Transverse colon (tissue), 4 donors: ENCODE measurements around the gene GP2. TPM values are rescaled to one million over a fixed set of nuclear protein-coding genes. Genes with fewer than 3 reads are reported as not detected.

Source experiments
- DNase-seq: peaks from one replicate; pipeline ENCODE4 v3.0.0-alpha.2; 2019
- H3K27ac ChIP-seq, 4 donors: fragments of 200-600 bp; sonication (generic); 2 replicates each; pipeline ENCODE4 v1.5.1; 2016 to 2018; ENCODE audit warnings: inconsistent platforms in 4 of 4
- H3K27me3 ChIP-seq: fragments of 200-600 bp; sonication (generic); 2 replicates; pipeline ENCODE4 v1.5.1; 2017; ENCODE audit warnings: inconsistent platforms
- H3K36me3 ChIP-seq, 4 donors: fragments of 200-600 bp; sonication (generic); 2 replicates each; pipeline ENCODE4 v1.5.1; 2017 to 2019; ENCODE audit warnings: inconsistent platforms in 4 of 4
- H3K4me1 ChIP-seq, 4 donors: fragments of 200-600 bp; sonication (generic); 2 replicates each; pipeline ENCODE4 v1.5.1; 2017 to 2020; ENCODE audit warnings: inconsistent platforms in 4 of 4
- H3K4me3 ChIP-seq, 4 donors: fragments of 200-600 bp; sonication (generic); 1 replicate in 1 of 4; 2 replicates in 3 of 4; pipeline versions ENCODE4 v1.5.1 to v1.6.1; 2017 to 2019; ENCODE audit warnings: inconsistent platforms in 4 of 4
- H3K9me3 ChIP-seq, 2 donors: fragments of 200-600 bp; sonication (generic); 2 replicates each; pipeline ENCODE4 v1.5.1; 2017 to 2019; ENCODE audit warnings: inconsistent platforms in 2 of 2
- EP300 ChIP-seq: sonication (generic); formaldehyde crosslinking; IDR thresholded peaks from one replicate; pipeline ENCODE4 v1.6.1; 2017; ENCODE audit warnings: antibody characterized with exemption, low read depth
- POLR2A ChIP-seq: fragments of 450-650 bp; IDR thresholded peaks from one replicate; pipeline ENCODE4 v1.6.1; 2016; ENCODE audit warnings: antibody characterized with exemption, mild to moderate bottlenecking, moderate library complexity
- POLR2AphosphoS5 ChIP-seq, 3 donors: sonication (generic); formaldehyde crosslinking; IDR thresholded peaks; one replicate each; pipeline ENCODE4 v1.6.1; 2016; ENCODE audit warnings: antibody characterized with exemption in 3 of 3
- WGBS, 2 donors: methylation state at CpG; one replicate each; pipeline ENCODE4 v1.1.5; 2018; ENCODE audit warnings: low coverage in 1 of 2; 5-methylcytosine and 5-hydroxymethylcytosine counted together
- in situ Hi-C, 4 donors: fragments of 200-750 bp; cut with MboI; loops; one replicate each; pipeline versions ENCODE4 v1.15.0 to v1.15.1; 2017; ENCODE audit warnings: low sequenced_read_pairs in 3 of 4, low pct_ligation_motif_present in 1 of 4, low pct_unique_long_range_greater_than_20kb in 1 of 4
- intact Hi-C: fragments of 100-400 bp; cut with DNase I; formaldehyde crosslinking; loops from one replicate; pipeline ENCODE4 v1.15.1; 2023; ENCODE audit warnings: low total_unique reads
- total RNA-seq, 4 donors: library from RNA; depleted of rRNA; stranded (reverse); fragments of >200 nt; gene quantifications; one replicate each; pipeline ENCODE4 v1.1.0, GENCODE V29; 2016
- TF ChIP-seq, protein P1 (sequence below), 5 experiments: fragments of 200-600 bp in 3 of 5; fragments of 450-650 bp in 2 of 5; sonication (generic) in 3 of 5; IDR thresholded peaks; 1 replicate in 2 of 5; 2 replicates in 3 of 5; pipeline ENCODE4 v1.5.1; 2016 to 2017; ENCODE audit warnings: antibody characterized with exemption in 5 of 5, inconsistent platforms in 3 of 5, mild to moderate bottlenecking in 2 of 5, moderate library complexity in 1 of 5

GP2 gene
- total RNA-seq, 4 donors from 2014 or later = 1.8 to 3.0 (median 2.8) TPM

DNA sequence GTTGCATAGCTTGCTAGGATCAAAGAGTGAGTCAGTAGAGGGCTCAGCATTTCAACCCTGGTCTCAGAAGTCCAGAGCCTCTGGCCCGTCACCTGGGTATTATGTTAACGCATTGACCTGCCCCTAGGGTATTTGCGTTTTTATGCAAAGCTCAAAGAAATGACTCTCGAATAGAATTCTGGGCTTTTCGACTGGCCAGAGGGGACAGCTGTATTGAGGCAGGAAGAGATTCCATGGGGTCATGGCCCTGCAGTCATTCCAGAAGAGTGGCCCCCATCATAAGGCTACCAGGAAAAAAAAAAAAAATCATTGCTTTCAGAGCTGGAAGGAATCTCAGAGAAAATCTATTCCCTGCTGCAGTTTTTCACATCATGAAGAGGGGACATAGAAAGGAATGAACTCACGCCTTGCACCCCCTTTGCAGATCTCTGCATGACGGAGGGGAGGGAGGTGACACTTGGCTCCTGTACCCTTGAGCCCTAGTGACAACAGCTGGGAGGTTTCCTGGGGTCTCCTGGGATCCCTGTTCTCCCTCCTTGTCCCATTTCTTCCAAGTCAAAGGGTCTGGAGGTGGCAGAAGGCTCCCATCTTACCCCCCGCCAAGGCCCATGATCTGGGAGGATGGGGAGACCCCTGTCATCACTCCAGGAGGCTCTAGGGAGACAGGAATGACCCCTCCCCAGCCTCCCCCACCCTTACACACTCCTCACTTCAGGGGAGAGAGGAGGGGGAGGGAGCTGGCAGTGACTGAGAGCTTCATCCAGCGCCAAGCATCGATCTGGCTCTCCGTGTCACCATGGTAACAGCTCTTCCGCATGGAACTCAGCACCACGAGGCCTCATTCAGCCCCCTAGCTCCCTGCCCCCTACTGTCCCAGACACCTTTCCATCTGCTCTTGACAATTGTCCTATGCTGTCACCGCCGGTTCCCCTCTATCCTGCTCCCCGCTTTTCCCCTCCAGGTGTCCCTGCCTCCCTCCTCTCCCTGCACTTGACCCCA is 35.8 kb downstream of the GP2 start:
- TF ChIP-seq POLR2A = no peak
- TF ChIP-seq, protein P1, sequence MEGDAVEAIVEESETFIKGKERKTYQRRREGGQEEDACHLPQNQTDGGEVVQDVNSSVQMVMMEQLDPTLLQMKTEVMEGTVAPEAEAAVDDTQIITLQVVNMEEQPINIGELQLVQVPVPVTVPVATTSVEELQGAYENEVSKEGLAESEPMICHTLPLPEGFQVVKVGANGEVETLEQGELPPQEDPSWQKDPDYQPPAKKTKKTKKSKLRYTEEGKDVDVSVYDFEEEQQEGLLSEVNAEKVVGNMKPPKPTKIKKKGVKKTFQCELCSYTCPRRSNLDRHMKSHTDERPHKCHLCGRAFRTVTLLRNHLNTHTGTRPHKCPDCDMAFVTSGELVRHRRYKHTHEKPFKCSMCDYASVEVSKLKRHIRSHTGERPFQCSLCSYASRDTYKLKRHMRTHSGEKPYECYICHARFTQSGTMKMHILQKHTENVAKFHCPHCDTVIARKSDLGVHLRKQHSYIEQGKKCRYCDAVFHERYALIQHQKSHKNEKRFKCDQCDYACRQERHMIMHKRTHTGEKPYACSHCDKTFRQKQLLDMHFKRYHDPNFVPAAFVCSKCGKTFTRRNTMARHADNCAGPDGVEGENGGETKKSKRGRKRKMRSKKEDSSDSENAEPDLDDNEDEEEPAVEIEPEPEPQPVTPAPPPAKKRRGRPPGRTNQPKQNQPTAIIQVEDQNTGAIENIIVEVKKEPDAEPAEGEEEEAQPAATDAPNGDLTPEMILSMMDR (IDR thresholded peaks at IDR 0.05) = no peak
- no peak for TF ChIP-seq POLR2AphosphoS5 (IDR thresholded peaks at IDR 0.05)
- TF ChIP-seq EP300 = no peak
- no peaks in the 10 kb centered on the region for H3K36me3 ChIP-seq
- in situ Hi-C loops = no loop called here
- no peaks in the 10 kb centered on the region for H3K9me3 ChIP-seq
- no peaks in the 10 kb centered on the region for H3K27me3 ChIP-seq
- H3K4me1 ChIP-seq = no peaks in the 10 kb centered on the region
- WGBS, 2 donors = 50% methylated on average over 2 to 13 of the region's 16 CpGs
- intact Hi-C loops = no loop called here
- DNase-seq = no peak
- no peak overlapping the region for H3K4me3 ChIP-seq
- no peak overlapping the region for H3K27ac ChIP-seq

DNA sequence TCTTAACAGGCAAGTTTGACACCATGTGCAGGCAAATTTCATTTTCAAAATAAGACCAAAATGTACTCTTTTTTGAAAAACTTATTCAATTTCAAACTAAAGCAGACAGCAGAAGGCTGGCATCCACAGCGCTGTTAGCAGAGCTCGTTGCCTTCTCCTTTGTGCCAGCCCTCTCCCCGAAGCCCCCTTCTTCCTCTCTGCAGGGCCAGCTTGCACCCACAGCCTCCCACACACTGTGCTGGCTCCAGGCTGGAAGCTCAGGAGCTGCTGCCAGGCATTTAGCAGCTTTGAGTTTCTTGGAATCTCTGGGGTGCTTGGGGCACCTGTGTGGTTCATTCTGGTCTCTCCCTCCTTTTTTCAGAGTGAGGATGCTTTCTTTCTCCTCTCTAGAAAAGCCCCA is 37.7 kb downstream of the GP2 start:
- Histone ChIP-seq H3K9me3 (no peaks in the 10 kb centered on the region), H3K27me3 (no peaks in the 10 kb centered on the region), H3K4me1 (no peaks in the 10 kb centered on the region), H3K4me3 (no peak overlapping the region), H3K36me3 (no peaks in the 10 kb centered on the region), H3K27ac (no peak overlapping the region)
- no peak for DNase-seq
- TF ChIP-seq, protein P1 (IDR thresholded peaks at IDR 0.05) = no peak
- TF ChIP-seq POLR2AphosphoS5 (IDR thresholded peaks at IDR 0.05) (no peak), EP300 (no peak), POLR2A (no peak)
- in situ Hi-C loops (no loop called here), intact Hi-C loops (no loop called here)
- 80 to 91% methylated on average over 2 to 3 of the region's 3 CpGs for WGBS, 2 donors

DNA sequence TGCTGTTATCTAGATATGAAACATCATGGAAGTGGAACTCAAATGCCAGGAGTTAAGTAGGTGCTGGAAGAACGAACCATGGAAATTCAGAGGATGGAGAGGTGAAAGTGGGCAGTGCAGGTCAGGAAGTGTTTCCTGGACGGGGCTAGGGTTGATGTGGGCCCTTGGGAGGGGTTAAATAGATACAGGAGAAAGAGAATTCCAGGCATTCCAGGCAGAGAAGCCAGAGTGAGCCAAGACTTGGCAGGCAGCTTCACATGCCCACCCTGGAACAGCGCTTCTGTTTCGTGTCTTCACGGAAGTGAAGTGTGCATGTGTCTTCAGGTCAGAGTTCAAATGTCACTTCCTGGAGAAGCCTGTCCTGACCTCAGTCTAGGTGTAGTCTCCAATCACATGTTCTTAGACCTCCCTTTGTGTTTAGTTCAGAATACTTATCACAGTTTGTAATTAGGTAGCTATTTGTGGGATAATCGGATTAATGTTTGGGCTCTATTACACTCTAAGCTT is 41.3 kb downstream of the GP2 start:
- no peaks in the 10 kb centered on the region for H3K4me1 ChIP-seq
- DNase-seq = no peak
- in situ Hi-C loops = no loop called here

DNA sequence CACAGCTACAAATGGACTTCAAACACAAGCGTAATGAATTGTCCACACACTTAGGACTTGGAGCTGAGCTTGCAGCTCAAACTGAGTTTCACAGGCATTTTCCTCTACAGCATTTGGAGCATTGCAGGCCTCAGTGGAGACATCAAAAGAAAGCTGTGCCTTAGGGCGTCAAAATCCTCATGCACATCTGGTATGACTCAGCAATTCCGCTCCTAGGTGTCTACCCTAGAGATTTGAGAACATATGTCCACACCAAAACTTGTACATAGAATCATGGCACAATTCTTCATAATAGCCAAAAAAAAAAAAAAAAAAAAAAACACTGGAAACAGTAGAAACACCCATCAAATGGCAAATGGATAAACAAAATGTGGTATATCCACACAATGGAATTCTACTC is 47.1 kb downstream of the GP2 start:
- WGBS, 2 donors = 89 to 92% methylated on average over 2 to 3 of the region's 3 CpGs
- Histone ChIP-seq H3K27ac (no peak overlapping the region), H3K36me3 (no peaks in the 10 kb centered on the region), H3K4me3 (no peak overlapping the region), H3K27me3 (no peaks in the 10 kb centered on the region), H3K9me3 (no peaks in the 10 kb centered on the region), H3K4me1 (no peaks in the 10 kb centered on the region)
- no peak for DNase-seq
- TF ChIP-seq POLR2A (no peak), POLR2AphosphoS5 (IDR thresholded peaks at IDR 0.05) (no peak), EP300 (no peak)
- TF ChIP-seq, protein P1 (IDR thresholded peaks at IDR 0.05) = no peak
- in situ Hi-C loops (no loop called here), intact Hi-C loops (no loop called here)

More for the DNA sequence above, 41.3 kb downstream of the GP2 start:
- H3K9me3 ChIP-seq = no peaks in the 10 kb centered on the region
- H3K4me3 ChIP-seq = no peak overlapping the region
- H3K36me3 ChIP-seq = no peaks in the 10 kb centered on the region
- H3K27ac ChIP-seq = no peak overlapping the region
- intact Hi-C loops = no loop called here
- TF ChIP-seq POLR2A (no peak), POLR2AphosphoS5 (IDR thresholded peaks at IDR 0.05) (no peak), EP300 (no peak)
- TF ChIP-seq, protein P1 (IDR thresholded peaks at IDR 0.05) = no peak
- H3K27me3 ChIP-seq = no peaks in the 10 kb centered on the region
- 48 to 68% methylated on average over 3 to 6 of the region's 6 CpGs for WGBS, 2 donors
